Left ventricle myocardium inferior (tissue), 1 donor: Measurements from ENCODE around the gene TTYH2. TPM values are rescaled to one million over a fixed set of nuclear protein-coding genes. Genes with fewer than 3 reads are reported as not detected.
A peak's percentile ranks its signal among the peaks of the same experiment; 100 is the strongest.

Experiments
- DNase-seq: peaks from one replicate; pipeline ENCODE4 v3.0.0-alpha.2; 2020
- H3K27ac ChIP-seq: fragments of 200-600 bp; replicated peaks from 2 replicates; pipeline ENCODE4 v1.8.0; 2021
- H3K27me3 ChIP-seq: fragments of 200-600 bp; 2 replicates; pipeline ENCODE4 v1.8.0; 2021; ENCODE audit warnings: low read depth
- H3K36me3 ChIP-seq: fragments of 200-600 bp; 2 replicates; pipeline ENCODE4 v1.8.0; 2021
- H3K4me1 ChIP-seq: fragments of 200-600 bp; 2 replicates; pipeline ENCODE4 v1.8.0; 2021
- H3K4me3 ChIP-seq: fragments of 200-600 bp; 2 replicates; pipeline ENCODE4 v1.8.0; 2021; ENCODE audit warnings: mild to moderate bottlenecking, moderate library complexity
- H3K9me3 ChIP-seq: fragments of 200-600 bp; replicated peaks from 2 replicates; pipeline ENCODE4 v1.8.0; 2021
- CTCF ChIP-seq: fragments of 200-600 bp; IDR thresholded peaks from 2 replicates; pipeline ENCODE4 v1.8.0; 2021; ENCODE audit warnings: antibody characterized with exemption, mild to moderate bottlenecking, borderline replicate concordance
- intact Hi-C: fragments of 100-400 bp; cut with micrococcal nuclease; formaldehyde crosslinking; loops from one replicate; pipeline ENCODE4 v1.11.0; 2022
- total RNA-seq: library from RNA; stranded (reverse); fragmentation: NEBNext Ultra II Directional; extraction: Animal tissue kit (Norgen Biotek cat#: 25700); gene quantifications from one replicate; pipeline ENCODE4 v1.2.1, GENCODE V29; 2021
- donor health status: DM: no; HTN: yes; CAD: no; lungs with severe emphysema.

Gene TTYH2
- total RNA-seq, 1 donor from 2014 or later: 28.1 TPM

GRCh38 chr17:74298778-74299177 is 85.4 kb downstream of the TTYH2 start:
- Histone ChIP-seq H3K36me3 (no peaks in the 10 kb centered on the region), H3K27ac (no peak overlapping the region), H3K9me3 (no peaks in the 10 kb centered on the region), H3K27me3 (peaks cover 7% of the 10 kb centered on the region), H3K4me1 (peaks cover 15% of the 10 kb centered on the region), H3K4me3 (no peak overlapping the region)
- DNase-seq: no peak
- no peak for TF ChIP-seq CTCF
- intact Hi-C loops: loop anchor here (5.0 kb wide), 1 partner anchor 86 kb away; the partner anchor contains the start of gene TTYH2

GRCh38 chr17:74299226-74300009 is 86.0 kb downstream of the TTYH2 start:
- intact Hi-C loops: loop anchor here (5.0 to 10.0 kb wide), 3 partner anchors 55 to 195 kb away; partner anchors contain the start of gene TTYH2
- DNase-seq: no peak
- Histone ChIP-seq H3K9me3 (peaks cover 1% of the 10 kb centered on the region), H3K27ac (no peak overlapping the region), H3K4me1 (peaks cover 15% of the 10 kb centered on the region), H3K4me3 (no peak overlapping the region), H3K27me3 (peaks cover 7% of the 10 kb centered on the region), H3K36me3 (no peaks in the 10 kb centered on the region)
- TF ChIP-seq CTCF: no peak

GRCh38 chr17:74303305-74303704 is 89.9 kb downstream of the TTYH2 start:
- no peak overlapping the region for H3K4me3 ChIP-seq
- peaks cover 7% of the 10 kb centered on the region for H3K4me1 ChIP-seq
- H3K36me3 ChIP-seq: no peaks in the 10 kb centered on the region
- intact Hi-C loops: loop anchor here (10.0 kb wide), 2 partner anchors 51 to 191 kb away; no protein-coding TSS in a partner anchor
- no peak overlapping the region for H3K27ac ChIP-seq
- peaks cover 15% of the 10 kb centered on the region for H3K9me3 ChIP-seq
- DNase-seq: no peak
- no peak for TF ChIP-seq CTCF
- peaks cover 7% of the 10 kb centered on the region for H3K27me3 ChIP-seq

GRCh38 chr17:74304184-74304583 is 90.8 kb downstream of the TTYH2 start:
- Histone ChIP-seq H3K27ac (no peak overlapping the region), H3K36me3 (no peaks in the 10 kb centered on the region), H3K4me1 (peaks cover 12% of the 10 kb centered on the region), H3K27me3 (peaks cover 7% of the 10 kb centered on the region), H3K4me3 (no peak overlapping the region), H3K9me3 (peaks cover 15% of the 10 kb centered on the region)
- DNase-seq: no peak
- intact Hi-C loops: loop anchor here (10.0 kb wide), 2 partner anchors 51 to 191 kb away; no protein-coding TSS in a partner anchor
- TF ChIP-seq CTCF: no peak

GRCh38 chr17:74305865-74306654 is 92.7 kb downstream of the TTYH2 start:
- Histone ChIP-seq H3K4me3 (no peak overlapping the region), H3K27ac (no peak overlapping the region), H3K4me1 (peaks cover 12% of the 10 kb centered on the region), H3K27me3 (no peaks in the 10 kb centered on the region), H3K36me3 (no peaks in the 10 kb centered on the region), H3K9me3 (peaks cover 15% of the 10 kb centered on the region)
- intact Hi-C loops: loop anchor here (10.0 kb wide), 2 partner anchors 49 to 189 kb away; no protein-coding TSS in a partner anchor
- peak; percentile 19 for TF ChIP-seq CTCF
- no peak for DNase-seq
